ENCODE results near the gene HNRNPF. TPM values are rescaled to one million over a fixed set of nuclear protein-coding genes. Genes with fewer than 3 reads are reported as not detected.

HNRNPF gene
- polyA plus RNA-seq, 2 of the 4 experiments (the other 2 are of a cell fraction), result 228 to 271 TPM

DNA sequence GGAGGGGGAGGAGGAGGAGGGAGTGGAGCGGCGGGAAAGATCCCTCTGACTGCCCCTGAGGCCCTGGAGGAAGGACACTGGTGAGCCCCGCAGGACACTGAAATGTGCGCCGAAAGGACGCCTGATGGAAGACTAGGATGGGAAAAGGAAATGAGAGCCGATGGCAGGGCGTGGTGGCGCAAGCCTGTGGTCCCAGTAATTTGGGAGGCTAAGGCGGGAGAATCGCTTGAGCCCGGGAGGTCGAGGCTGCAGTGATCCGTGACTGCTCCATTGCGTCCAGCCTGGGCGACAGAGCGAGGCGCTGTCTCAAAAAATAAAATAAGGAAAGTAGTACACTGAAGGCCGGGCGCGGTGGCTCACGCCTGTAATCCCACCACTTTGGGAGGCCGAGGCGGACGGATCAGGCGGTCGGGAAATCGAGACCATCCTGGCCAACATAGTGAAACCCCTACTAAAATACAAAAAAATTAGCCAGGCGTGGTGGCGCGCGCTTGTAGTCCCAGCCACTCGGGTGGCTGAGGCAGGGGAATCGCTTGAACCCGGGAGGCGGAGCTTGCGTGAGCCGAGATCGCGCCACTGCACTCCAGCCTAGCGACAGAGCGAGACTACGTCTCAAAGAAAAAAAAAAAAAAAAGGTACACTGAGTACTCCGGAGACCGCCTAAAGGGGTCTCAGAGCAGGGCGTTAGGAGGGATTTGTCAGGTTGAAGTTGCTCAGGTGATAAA, 561 bp upstream of the HNRNPF start (continued):
- TF ChIP-seq, protein P1, sequence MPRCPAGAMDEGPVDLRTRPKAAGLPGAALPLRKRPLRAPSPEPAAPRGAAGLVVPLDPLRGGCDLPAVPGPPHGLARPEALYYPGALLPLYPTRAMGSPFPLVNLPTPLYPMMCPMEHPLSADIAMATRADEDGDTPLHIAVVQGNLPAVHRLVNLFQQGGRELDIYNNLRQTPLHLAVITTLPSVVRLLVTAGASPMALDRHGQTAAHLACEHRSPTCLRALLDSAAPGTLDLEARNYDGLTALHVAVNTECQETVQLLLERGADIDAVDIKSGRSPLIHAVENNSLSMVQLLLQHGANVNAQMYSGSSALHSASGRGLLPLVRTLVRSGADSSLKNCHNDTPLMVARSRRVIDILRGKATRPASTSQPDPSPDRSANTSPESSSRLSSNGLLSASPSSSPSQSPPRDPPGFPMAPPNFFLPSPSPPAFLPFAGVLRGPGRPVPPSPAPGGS (IDR thresholded peaks at IDR 0.05), result 0 out of 3 replicates have a peak, but pooled peaks have one; percentile 27
- TF ChIP-seq HOXA7 (CRISPR knock-in tag; IDR thresholded peaks at IDR 0.05), result peak; percentile 59; the same call in 1 of the 2 replicates

DNA sequence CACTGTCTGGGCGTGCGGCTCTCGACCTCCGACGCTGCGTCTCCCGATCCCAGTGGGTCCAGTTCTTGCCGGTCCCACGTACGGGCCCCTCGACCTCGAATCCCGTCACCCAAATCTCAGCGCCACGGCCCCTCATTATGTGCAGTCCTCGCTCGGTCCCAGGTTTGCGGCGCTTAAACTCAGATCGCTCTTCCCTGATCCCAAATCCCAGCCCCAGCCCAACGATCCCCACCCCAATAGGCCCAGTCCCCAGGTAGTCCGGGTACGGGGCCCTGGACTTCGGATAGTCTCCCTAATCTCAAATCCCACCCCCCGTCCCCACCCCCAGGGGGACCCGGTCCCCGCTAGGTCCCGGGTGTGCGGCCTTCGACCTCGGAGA, 666 bp downstream of the HNRNPF start:
- DNase-seq (ENCODE audit: low read depth in 1 of 2, low spot score in 1 of 2) (no peak), FAIRE-seq (no peak), ATAC-seq (peak in 1 of 2 experiments; percentile 21; a peak in 5 of 6 replicates)
- 3% methylated on average over 20 of the region's 31 CpGs for WGBS (ENCODE audit: missing lambda C conversion rate)
- H3K4me2 ChIP-seq, result peak overlapping the region; percentile 87
- H3K4me3 ChIP-seq, result peak overlapping the region; percentile 96
- CTCF ChIA-PET, result interaction anchor here (1.2 to 1.7 kb wide), 4 partner anchors 9 to 28 kb away, joined by 4 to 7 read pairs (median 6); partner anchors contain the start of gene ZNF487
- H3K27ac ChIP-seq, result peak overlapping the region; percentile 95
- peak; percentile 79; the same call in 1 of the 2 replicates for TF ChIP-seq HOXA7 (CRISPR knock-in tag; IDR thresholded peaks at IDR 0.05)
- TF ChIP-seq, protein P2, sequence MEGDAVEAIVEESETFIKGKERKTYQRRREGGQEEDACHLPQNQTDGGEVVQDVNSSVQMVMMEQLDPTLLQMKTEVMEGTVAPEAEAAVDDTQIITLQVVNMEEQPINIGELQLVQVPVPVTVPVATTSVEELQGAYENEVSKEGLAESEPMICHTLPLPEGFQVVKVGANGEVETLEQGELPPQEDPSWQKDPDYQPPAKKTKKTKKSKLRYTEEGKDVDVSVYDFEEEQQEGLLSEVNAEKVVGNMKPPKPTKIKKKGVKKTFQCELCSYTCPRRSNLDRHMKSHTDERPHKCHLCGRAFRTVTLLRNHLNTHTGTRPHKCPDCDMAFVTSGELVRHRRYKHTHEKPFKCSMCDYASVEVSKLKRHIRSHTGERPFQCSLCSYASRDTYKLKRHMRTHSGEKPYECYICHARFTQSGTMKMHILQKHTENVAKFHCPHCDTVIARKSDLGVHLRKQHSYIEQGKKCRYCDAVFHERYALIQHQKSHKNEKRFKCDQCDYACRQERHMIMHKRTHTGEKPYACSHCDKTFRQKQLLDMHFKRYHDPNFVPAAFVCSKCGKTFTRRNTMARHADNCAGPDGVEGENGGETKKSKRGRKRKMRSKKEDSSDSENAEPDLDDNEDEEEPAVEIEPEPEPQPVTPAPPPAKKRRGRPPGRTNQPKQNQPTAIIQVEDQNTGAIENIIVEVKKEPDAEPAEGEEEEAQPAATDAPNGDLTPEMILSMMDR (IDR thresholded peaks at IDR 0.05), result no peak; the same call in 2 of the 3 replicates
- TF ChIP-seq, protein P3, sequence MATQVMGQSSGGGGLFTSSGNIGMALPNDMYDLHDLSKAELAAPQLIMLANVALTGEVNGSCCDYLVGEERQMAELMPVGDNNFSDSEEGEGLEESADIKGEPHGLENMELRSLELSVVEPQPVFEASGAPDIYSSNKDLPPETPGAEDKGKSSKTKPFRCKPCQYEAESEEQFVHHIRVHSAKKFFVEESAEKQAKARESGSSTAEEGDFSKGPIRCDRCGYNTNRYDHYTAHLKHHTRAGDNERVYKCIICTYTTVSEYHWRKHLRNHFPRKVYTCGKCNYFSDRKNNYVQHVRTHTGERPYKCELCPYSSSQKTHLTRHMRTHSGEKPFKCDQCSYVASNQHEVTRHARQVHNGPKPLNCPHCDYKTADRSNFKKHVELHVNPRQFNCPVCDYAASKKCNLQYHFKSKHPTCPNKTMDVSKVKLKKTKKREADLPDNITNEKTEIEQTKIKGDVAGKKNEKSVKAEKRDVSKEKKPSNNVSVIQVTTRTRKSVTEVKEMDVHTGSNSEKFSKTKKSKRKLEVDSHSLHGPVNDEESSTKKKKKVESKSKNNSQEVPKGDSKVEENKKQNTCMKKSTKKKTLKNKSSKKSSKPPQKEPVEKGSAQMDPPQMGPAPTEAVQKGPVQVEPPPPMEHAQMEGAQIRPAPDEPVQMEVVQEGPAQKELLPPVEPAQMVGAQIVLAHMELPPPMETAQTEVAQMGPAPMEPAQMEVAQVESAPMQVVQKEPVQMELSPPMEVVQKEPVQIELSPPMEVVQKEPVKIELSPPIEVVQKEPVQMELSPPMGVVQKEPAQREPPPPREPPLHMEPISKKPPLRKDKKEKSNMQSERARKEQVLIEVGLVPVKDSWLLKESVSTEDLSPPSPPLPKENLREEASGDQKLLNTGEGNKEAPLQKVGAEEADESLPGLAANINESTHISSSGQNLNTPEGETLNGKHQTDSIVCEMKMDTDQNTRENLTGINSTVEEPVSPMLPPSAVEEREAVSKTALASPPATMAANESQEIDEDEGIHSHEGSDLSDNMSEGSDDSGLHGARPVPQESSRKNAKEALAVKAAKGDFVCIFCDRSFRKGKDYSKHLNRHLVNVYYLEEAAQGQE (IDR thresholded peaks at IDR 0.05), result no peak; the same call in 1 of the 2 replicates
- POLR2A ChIA-PET, result interaction anchor here (1.0 to 1.8 kb wide), 6 partner anchors 9 to 34 kb away, joined by 4 to 32 read pairs (median 4); partner anchors contain the start of gene ZNF487
- H3K9me3 ChIP-seq, result no peaks in the 10 kb centered on the region
- peaks cover 36% of the 10 kb centered on the region for H3K4me1 ChIP-seq

DNA sequence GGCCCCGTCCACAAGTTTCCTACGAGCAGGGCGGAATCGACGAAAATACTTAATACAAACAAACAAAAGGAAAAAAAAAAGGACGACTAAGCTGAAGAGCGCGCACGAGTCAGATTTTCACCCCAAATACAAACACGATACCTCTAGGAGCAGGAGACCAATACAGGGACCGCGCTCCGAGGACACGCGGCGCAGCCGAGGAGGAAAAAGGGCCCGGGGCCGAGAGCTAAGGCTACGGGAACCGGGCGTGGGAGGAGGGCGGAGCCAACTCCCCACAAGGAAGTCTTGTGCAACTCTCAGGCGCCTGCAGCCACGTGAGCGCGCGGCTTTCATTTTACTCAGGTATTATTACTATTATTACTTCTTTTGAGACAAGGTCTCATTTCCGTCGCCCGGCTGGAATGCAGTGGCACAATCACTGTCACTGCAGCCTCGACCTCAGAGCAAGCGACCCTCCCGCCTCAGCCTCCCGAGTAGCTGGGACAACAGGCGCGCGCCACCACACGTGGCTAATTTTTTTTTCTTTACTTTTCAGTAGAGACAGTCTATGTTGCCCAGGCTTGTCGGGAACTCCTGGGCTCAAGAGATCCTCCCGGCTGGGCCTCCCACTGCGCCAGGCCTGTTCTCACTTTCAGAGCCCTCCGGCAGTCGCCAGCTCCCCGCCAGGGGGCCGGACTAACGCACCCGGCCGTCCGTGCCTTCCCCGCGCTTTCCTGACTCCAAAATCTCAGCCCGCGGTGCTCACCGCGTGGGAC, 1.2 kb downstream of the HNRNPF start:
- Histone ChIP-seq H3K4me2 (peak overlapping the region; percentile 87), H3K4me3 (peak overlapping the region; percentile 96), H3K27ac (peak overlapping the region; percentile 95), H3K9me3 (no peaks in the 10 kb centered on the region), H3K4me1 (peaks cover 41% of the 10 kb centered on the region)
- WGBS (ENCODE audit: missing lambda C conversion rate), result 1% methylated on average over 48 of the region's 56 CpGs
- FAIRE-seq, result no peak
- ATAC-seq, result peak; percentile 60 to 67
- ChIA-PET CTCF (interaction anchor here (1.0 to 1.7 kb wide), 5 partner anchors 9 to 29 kb away, joined by 3 to 7 read pairs (median 5); partner anchors contain the start of gene ZNF487), POLR2A (interaction anchor here (0.7 to 1.8 kb wide), 8 partner anchors 8 to 55 kb away, joined by 3 to 32 read pairs (median 4); partner anchors contain the start of gene ZNF487)
- DNase-seq (ENCODE audit: low read depth in 1 of 2, low spot score in 1 of 2), result peak; percentile 78 to 94
- TF ChIP-seq SREBF2 (IDR thresholded peaks at IDR 0.05) (no peak), ZC3H11A (IDR thresholded peaks at IDR 0.05) (no peak), ZFP36 (IDR thresholded peaks at IDR 0.05; ENCODE audit: borderline replicate concordance, partially characterized antibody) (no peak), RCOR1 (IDR thresholded peaks at IDR 0.05; ENCODE audit: low read depth, low read length) (no peak), HEYL (CRISPR knock-in tag; IDR thresholded peaks at IDR 0.05) (no peak), CHD2 (IDR thresholded peaks at IDR 0.05; ENCODE audit: low read length, partially characterized antibody) (no peak), GATA3 (IDR thresholded peaks at IDR 0.05; ENCODE audit: borderline replicate concordance) (peak; percentile 8; the same call in 1 of the 2 replicates), PHF8 (IDR thresholded peaks at IDR 0.05; ENCODE audit: borderline replicate concordance, low read depth) (no peak; the same call in 1 of the 2 replicates), EHMT2 (IDR thresholded peaks at IDR 0.05; ENCODE audit: low read depth) (no peak), FOSL2 (IDR thresholded peaks at IDR 0.05) (no peak), FOSL2 (CRISPR knock-in tag; IDR thresholded peaks at IDR 0.05) (no peak), FOSB (CRISPR knock-in tag; IDR thresholded peaks at IDR 0.05) (peak; percentile 46), RNF2 (IDR thresholded peaks at IDR 0.05; ENCODE audit: borderline replicate concordance, low read depth) (no peak), RAD21 (conservative IDR thresholded peaks at IDR 0.05 in 1 of 2, IDR thresholded peaks at IDR 0.05 in 1 of 2) (no peak)
- TF ChIP-seq, protein P1 (IDR thresholded peaks at IDR 0.05), result no peak
- TF ChIP-seq, protein P4, sequence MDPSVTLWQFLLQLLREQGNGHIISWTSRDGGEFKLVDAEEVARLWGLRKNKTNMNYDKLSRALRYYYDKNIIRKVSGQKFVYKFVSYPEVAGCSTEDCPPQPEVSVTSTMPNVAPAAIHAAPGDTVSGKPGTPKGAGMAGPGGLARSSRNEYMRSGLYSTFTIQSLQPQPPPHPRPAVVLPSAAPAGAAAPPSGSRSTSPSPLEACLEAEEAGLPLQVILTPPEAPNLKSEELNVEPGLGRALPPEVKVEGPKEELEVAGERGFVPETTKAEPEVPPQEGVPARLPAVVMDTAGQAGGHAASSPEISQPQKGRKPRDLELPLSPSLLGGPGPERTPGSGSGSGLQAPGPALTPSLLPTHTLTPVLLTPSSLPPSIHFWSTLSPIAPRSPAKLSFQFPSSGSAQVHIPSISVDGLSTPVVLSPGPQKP (IDR thresholded peaks at IDR 0.05; ENCODE audit: low read depth, low read length), result no peak
- TF ChIP-seq, protein P5, sequence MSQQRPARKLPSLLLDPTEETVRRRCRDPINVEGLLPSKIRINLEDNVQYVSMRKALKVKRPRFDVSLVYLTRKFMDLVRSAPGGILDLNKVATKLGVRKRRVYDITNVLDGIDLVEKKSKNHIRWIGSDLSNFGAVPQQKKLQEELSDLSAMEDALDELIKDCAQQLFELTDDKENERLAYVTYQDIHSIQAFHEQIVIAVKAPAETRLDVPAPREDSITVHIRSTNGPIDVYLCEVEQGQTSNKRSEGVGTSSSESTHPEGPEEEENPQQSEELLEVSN (IDR thresholded peaks at IDR 0.05; ENCODE audit: borderline replicate concordance, low read depth), result peak; percentile 50

Measured in A549 (cell line).